K562 (cell line): ENCODE data around the gene CAV1. TPM values are rescaled to one million over a fixed set of nuclear protein-coding genes. Genes with fewer than 3 reads are reported as not detected.
A peak's percentile ranks its signal among the peaks of the same experiment; 100 is the strongest.

Experiments
- BACH1 ChIP-seq: fragments of 200-800 bp; sonication (Bioruptor generic); IDR thresholded peaks from 2 replicates; pipeline ENCODE4 v1.6.1; 2016; ENCODE audit warnings: missing genetic modification characterization, missing compliant biosample characterization
- CEBPB ChIP-seq: fragments of 450-650 bp; IDR thresholded peaks from 2 replicates; pipeline ENCODE4 v1.6.1; 2016; ENCODE audit warnings: missing genetic modification characterization, missing compliant biosample characterization
- CHD2 ChIP-seq: IDR thresholded peaks from 2 replicates; pipeline ENCODE4 v1.6.1; 2011; ENCODE audit warnings: low read depth, low read length
- DLX4 ChIP-seq: fragments of 250-450 bp; sonication (Bioruptor Pico); IDR thresholded peaks from 2 replicates; pipeline ENCODE4 v1.6.1; 2021; ENCODE audit warnings: mild to moderate bottlenecking
- FOSL1 ChIP-seq: fragments of 200-800 bp; sonication (Bioruptor generic); conservative IDR thresholded peaks from 2 replicates; pipeline ENCODE4 v1.6.1; 2016; ENCODE audit warnings: missing genetic modification characterization, missing compliant biosample characterization
- HDGF ChIP-seq: fragments of 450-650 bp; IDR thresholded peaks from 2 replicates; pipeline ENCODE4 v1.6.1; 2016
- KDM2B ChIP-seq: fragments of 250-450 bp; sonication (Bioruptor Pico); IDR thresholded peaks from 2 replicates; pipeline ENCODE4 v1.8.0; 2021; ENCODE audit warnings: mild to moderate bottlenecking, moderate library complexity
- MLX ChIP-seq, 2 experiments: fragments of 450-650 bp in 1 of 2; sonication (generic) in 1 of 2; formaldehyde crosslinking; conservative IDR thresholded peaks; 2 replicates each; pipeline versions ENCODE4 v1.4.0 to v1.8.1; 2020 to 2022; ENCODE audit warnings: mild to moderate bottlenecking in 1 of 2, missing genetic modification reagents in 1 of 2
- PHB2 ChIP-seq: fragments of 450-650 bp; IDR thresholded peaks from 2 replicates; pipeline ENCODE4 v1.6.1; 2017; ENCODE audit warnings: low read depth
- PRMT5 ChIP-seq: sonication (generic); formaldehyde crosslinking; IDR thresholded peaks from 2 replicates; pipeline ENCODE4 v1.5.0; 2020; ENCODE audit warnings: missing genetic modification reagents
- RB1 ChIP-seq: fragments of 450-650 bp; IDR thresholded peaks from 2 replicates; pipeline ENCODE4 v1.6.1; 2017; ENCODE audit warnings: low read depth, mild to moderate bottlenecking
- SMAD2 ChIP-seq: fragments of 150-350 bp; IDR thresholded peaks from 2 replicates; pipeline ENCODE4 v1.6.1; 2014; ENCODE audit warnings: low read depth, mild to moderate bottlenecking, low read length
- SMAD4 ChIP-seq: fragments of 250-450 bp; sonication (Bioruptor Pico); conservative IDR thresholded peaks from 2 replicates; pipeline ENCODE4 v1.8.0; 2021; ENCODE audit warnings: inconsistent platforms, mild to moderate bottlenecking, moderate library complexity
- SREBF2 ChIP-seq: sonication (generic); formaldehyde crosslinking; IDR thresholded peaks from 2 replicates; pipeline ENCODE4 v1.4.0; 2020; ENCODE audit warnings: mild to moderate bottlenecking, missing genetic modification reagents
- ZNF551 ChIP-seq: fragments of 250-450 bp; sonication (Bioruptor Pico); IDR thresholded peaks from 2 replicates; pipeline ENCODE4 v1.5.0; 2021; ENCODE audit warnings: mild to moderate bottlenecking, moderate library complexity
- ZNF785 ChIP-seq: fragments of 250-450 bp; sonication (Bioruptor Pico); IDR thresholded peaks from 2 replicates; pipeline ENCODE4 v1.4.0; 2020; ENCODE audit warnings: mild to moderate bottlenecking
- polyA plus RNA-seq, 8 experiments: library from polyadenylated mRNA; depleted of rRNA in 4 of 8; stranded (reverse) in 5 of 8; unstranded in 3 of 8; fragments of >200 nt; fragmentation: Nextera tagmentation in 2 of 8; fragmentation: Illumina TruSeq in 1 of 8; extraction: Ambion mirVana in 2 of 8; extraction: Trizol in 1 of 8; gene quantifications; 2 replicates each; pipeline versions ENCODE4 v1.2.1 to v1.2.3, GENCODE V29; 2011 to 2014; ENCODE audit warnings: inconsistent platforms in 1 of 8, missing spikeins in 1 of 8
- total RNA-seq, 7 experiments: library from RNA; depleted of rRNA in 6 of 7; stranded (reverse); fragments of >200 nt in 6 of 7; fragmentation: Illumina TruSeq in 2 of 7; extraction: Trizol in 2 of 7; gene quantifications; 2 replicates each; pipeline versions ENCODE4 v1.2.1 to v1.2.3, GENCODE V29; 2011 to 2021; ENCODE audit warnings: low replicate concordance in 1 of 7
- TF ChIP-seq, protein P1 (sequence below): IDR thresholded peaks from 3 replicates; pipeline ENCODE4 v1.6.1; 2011; ENCODE audit warnings: borderline replicate concordance, mild to moderate bottlenecking, moderate library complexity; ENCODE audit not compliant: insufficient read length; ENCODE audit errors: extremely low read depth
- TF ChIP-seq, protein P2 (sequence below): sonication (generic); formaldehyde crosslinking; IDR thresholded peaks from 2 replicates; pipeline ENCODE4 v1.8.1; 2022; ENCODE audit warnings: missing genetic modification reagents
- TF ChIP-seq, protein P3 (sequence below): fragments of 450-650 bp; IDR thresholded peaks from 2 replicates; pipeline ENCODE4 v1.6.1; 2014; ENCODE audit warnings: low read depth, mild to moderate bottlenecking, moderate library complexity, borderline replicate concordance

CAV1 gene
- total and polyA plus RNA-seq, 9 of the 15 experiments (the other 6 are each of a cell fraction or from before 2014, with no cell fraction given): 0.08 to 1.5 (median 0.63) TPM

DNA sequence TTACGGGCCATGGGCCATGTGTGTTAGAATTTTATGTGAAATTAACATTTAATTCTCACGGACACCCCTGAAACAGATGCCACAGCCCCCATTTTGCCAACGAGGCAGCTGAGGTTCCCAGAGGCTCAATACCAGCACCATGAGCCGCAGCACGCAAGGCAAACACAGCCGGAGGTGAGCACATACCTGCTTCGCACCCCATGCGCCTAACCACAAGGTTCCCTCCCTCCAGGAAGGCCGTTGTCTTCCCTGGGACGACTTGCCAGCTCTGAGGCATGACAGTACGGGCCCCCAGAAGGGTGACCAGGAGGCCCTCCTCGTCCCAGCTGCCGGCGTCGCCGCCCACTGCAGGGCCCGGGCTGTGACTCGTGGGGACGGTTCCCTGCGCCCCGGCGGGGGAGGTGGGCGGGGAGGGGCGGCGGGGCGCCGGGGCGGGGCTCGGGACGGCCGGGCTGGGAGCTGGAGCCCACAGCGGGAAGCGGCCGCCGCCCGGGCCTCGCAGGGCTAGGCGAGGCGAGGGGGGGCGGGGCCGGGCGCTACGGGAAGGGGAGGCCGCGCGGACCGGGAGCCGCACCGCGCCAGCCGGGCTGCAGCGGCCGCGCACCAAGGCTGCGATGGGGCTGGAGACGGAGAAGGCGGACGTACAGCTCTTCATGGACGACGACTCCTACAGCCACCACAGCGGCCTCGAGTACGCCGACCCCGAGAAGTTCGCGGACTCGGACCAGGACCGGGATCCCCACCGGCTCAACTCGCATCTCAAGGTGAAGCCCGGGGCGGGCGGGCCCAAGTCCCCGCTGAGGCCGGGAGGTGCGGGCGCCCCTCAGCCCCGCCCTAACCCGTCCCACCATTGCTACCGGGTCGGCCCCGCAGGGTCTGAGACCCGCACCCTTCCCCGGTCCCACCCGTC, 25.4 kb upstream of the CAV1 start, which contains the start of gene CAV2 (continued):
- TF ChIP-seq, protein P1, sequence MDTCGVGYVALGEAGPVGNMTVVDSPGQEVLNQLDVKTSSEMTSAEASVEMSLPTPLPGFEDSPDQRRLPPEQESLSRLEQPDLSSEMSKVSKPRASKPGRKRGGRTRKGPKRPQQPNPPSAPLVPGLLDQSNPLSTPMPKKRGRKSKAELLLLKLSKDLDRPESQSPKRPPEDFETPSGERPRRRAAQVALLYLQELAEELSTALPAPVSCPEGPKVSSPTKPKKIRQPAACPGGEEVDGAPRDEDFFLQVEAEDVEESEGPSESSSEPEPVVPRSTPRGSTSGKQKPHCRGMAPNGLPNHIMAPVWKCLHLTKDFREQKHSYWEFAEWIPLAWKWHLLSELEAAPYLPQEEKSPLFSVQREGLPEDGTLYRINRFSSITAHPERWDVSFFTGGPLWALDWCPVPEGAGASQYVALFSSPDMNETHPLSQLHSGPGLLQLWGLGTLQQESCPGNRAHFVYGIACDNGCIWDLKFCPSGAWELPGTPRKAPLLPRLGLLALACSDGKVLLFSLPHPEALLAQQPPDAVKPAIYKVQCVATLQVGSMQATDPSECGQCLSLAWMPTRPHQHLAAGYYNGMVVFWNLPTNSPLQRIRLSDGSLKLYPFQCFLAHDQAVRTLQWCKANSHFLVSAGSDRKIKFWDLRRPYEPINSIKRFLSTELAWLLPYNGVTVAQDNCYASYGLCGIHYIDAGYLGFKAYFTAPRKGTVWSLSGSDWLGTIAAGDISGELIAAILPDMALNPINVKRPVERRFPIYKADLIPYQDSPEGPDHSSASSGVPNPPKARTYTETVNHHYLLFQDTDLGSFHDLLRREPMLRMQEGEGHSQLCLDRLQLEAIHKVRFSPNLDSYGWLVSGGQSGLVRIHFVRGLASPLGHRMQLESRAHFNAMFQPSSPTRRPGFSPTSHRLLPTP: no peak
- no peak for TF ChIP-seq ZNF785 (CRISPR knock-in tag)
- TF ChIP-seq, protein P2, sequence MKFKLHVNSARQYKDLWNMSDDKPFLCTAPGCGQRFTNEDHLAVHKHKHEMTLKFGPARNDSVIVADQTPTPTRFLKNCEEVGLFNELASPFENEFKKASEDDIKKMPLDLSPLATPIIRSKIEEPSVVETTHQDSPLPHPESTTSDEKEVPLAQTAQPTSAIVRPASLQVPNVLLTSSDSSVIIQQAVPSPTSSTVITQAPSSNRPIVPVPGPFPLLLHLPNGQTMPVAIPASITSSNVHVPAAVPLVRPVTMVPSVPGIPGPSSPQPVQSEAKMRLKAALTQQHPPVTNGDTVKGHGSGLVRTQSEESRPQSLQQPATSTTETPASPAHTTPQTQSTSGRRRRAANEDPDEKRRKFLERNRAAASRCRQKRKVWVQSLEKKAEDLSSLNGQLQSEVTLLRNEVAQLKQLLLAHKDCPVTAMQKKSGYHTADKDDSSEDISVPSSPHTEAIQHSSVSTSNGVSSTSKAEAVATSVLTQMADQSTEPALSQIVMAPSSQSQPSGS (CRISPR knock-in tag): no peak
- TF ChIP-seq PHB2: no peak
- 0 out of 2 replicates have a peak, but pooled peaks have one; percentile 38 for TF ChIP-seq FOSL1 (tag)
- no peak; the same call in 1 of the 2 replicates for TF ChIP-seq RB1
- TF ChIP-seq ZNF551: no peak
- TF ChIP-seq, protein P3, sequence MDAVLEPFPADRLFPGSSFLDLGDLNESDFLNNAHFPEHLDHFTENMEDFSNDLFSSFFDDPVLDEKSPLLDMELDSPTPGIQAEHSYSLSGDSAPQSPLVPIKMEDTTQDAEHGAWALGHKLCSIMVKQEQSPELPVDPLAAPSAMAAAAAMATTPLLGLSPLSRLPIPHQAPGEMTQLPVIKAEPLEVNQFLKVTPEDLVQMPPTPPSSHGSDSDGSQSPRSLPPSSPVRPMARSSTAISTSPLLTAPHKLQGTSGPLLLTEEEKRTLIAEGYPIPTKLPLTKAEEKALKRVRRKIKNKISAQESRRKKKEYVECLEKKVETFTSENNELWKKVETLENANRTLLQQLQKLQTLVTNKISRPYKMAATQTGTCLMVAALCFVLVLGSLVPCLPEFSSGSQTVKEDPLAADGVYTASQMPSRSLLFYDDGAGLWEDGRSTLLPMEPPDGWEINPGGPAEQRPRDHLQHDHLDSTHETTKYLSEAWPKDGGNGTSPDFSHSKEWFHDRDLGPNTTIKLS: 0 out of 2 replicates have a peak, but pooled peaks have one; percentile 16
- TF ChIP-seq CEBPB: no peak
- TF ChIP-seq PRMT5: no peak
- no peak for TF ChIP-seq SREBF2 (CRISPR knock-in tag)
- TF ChIP-seq CHD2: no peak
- TF ChIP-seq HDGF: no peak
- no peak for TF ChIP-seq DLX4 (CRISPR knock-in tag)
- TF ChIP-seq SMAD4 (CRISPR knock-in tag): peak; percentile 67
- no peak for TF ChIP-seq BACH1 (tag)
- TF ChIP-seq KDM2B: 0 out of 2 replicates have a peak, but pooled peaks have one; percentile 42
- TF ChIP-seq SMAD2: no peak
- no peak for TF ChIP-seq MLX (CRISPR knock-in tag; conservative IDR thresholded peaks at IDR 0.05)
